Trophoblast cell (in vitro differentiated cells and primary cell): ENCODE data around the gene LMF1.

Experiments used
- DNase-seq, 2 donors: peaks; one replicate each; pipeline ENCODE4 v3.0.0-alpha.2; 2016
- H2AFZ ChIP-seq: 2 replicates; pipeline ENCODE4 v1.6.1; 2013; ENCODE audit warnings: low read length, moderate library complexity, mild to moderate bottlenecking; ENCODE audit not compliant: insufficient read depth, poor library complexity
- H2AK5ac ChIP-seq: 2 replicates; pipeline ENCODE4 v1.6.1; 2013; ENCODE audit warnings: mild to moderate bottlenecking, low read length
- H2BK120ac ChIP-seq: 2 replicates; pipeline ENCODE4 v1.6.1; 2013; ENCODE audit warnings: low read length, mild to moderate bottlenecking, moderate library complexity; ENCODE audit not compliant: insufficient read depth, poor library complexity
- H2BK12ac ChIP-seq: 2 replicates; pipeline ENCODE4 v1.6.1; 2013; ENCODE audit warnings: mild to moderate bottlenecking, low read length, moderate library complexity
- H2BK5ac ChIP-seq: 2 replicates; pipeline ENCODE4 v1.6.1; 2013; ENCODE audit warnings: low read length, low read depth, moderate library complexity, mild to moderate bottlenecking; ENCODE audit not compliant: poor library complexity
- H3K14ac ChIP-seq: 2 replicates; pipeline ENCODE4 v1.6.1; 2013; ENCODE audit warnings: mild to moderate bottlenecking, low read length
- H3K18ac ChIP-seq: 2 replicates; pipeline ENCODE4 v1.6.1; 2013; ENCODE audit warnings: mild to moderate bottlenecking, low read length
- H3K23ac ChIP-seq: 2 replicates; pipeline ENCODE4 v1.6.1; 2013; ENCODE audit warnings: low read length
- H3K27ac ChIP-seq: 2 replicates; pipeline ENCODE4 v1.5.1; 2013; ENCODE audit warnings: low read depth, mild to moderate bottlenecking, inconsistent platforms, low read length, moderate library complexity
- H3K27me3 ChIP-seq: 2 replicates; pipeline ENCODE4 v1.6.1; 2013; ENCODE audit warnings: inconsistent platforms, mild to moderate bottlenecking, low read length, moderate library complexity; ENCODE audit not compliant: insufficient read depth
- H3K36me3 ChIP-seq, 2 experiments: 1 replicate in 1 of 2; 2 replicates in 1 of 2; pipeline ENCODE4 v1.6.1; 2013; ENCODE audit warnings: low read length in 2 of 2, mild to moderate bottlenecking in 2 of 2, moderate library complexity in 1 of 2; ENCODE audit not compliant: insufficient read depth in 2 of 2, control insufficient read depth in 1 of 2
- H3K4ac ChIP-seq: 2 replicates; pipeline ENCODE4 v1.6.1; 2013; ENCODE audit warnings: low read depth, mild to moderate bottlenecking, low read length, moderate library complexity
- H3K4me1 ChIP-seq, 2 experiments: 1 replicate in 1 of 2; 2 replicates in 1 of 2; pipeline ENCODE4 v1.6.1; 2013; ENCODE audit warnings: low read length in 2 of 2, mild to moderate bottlenecking in 2 of 2, moderate library complexity in 1 of 2; ENCODE audit not compliant: insufficient read depth in 2 of 2, control insufficient read depth in 1 of 2
- H3K4me2 ChIP-seq: 2 replicates; pipeline ENCODE4 v1.6.1; 2013; ENCODE audit warnings: inconsistent platforms, mild to moderate bottlenecking, low read length, moderate library complexity
- H3K4me3 ChIP-seq: 2 replicates; pipeline ENCODE4 v1.5.1; 2013; ENCODE audit warnings: mild to moderate bottlenecking, low read depth, low read length, inconsistent platforms
- H3K79me1 ChIP-seq: one replicate; pipeline ENCODE4 v1.6.1; 2013; ENCODE audit warnings: low read length
- H3K79me2 ChIP-seq: 2 replicates; pipeline ENCODE4 v1.6.1; 2013; ENCODE audit warnings: low read length, mild to moderate bottlenecking; ENCODE audit not compliant: control insufficient read depth, insufficient read depth, poor library complexity
- H3K9ac ChIP-seq: 2 replicates; pipeline ENCODE4 v1.6.1; 2013; ENCODE audit warnings: mild to moderate bottlenecking, low read length
- H3K9me3 ChIP-seq: 2 replicates; pipeline ENCODE4 v1.6.1; 2013; ENCODE audit warnings: low read depth, mild to moderate bottlenecking, control low read depth, inconsistent platforms, low read length; ENCODE audit not compliant: insufficient read depth
- H4K12ac ChIP-seq: 2 replicates; pipeline ENCODE4 v1.6.1; 2013; ENCODE audit warnings: low read depth, mild to moderate bottlenecking, low read length, moderate library complexity
- H4K8ac ChIP-seq: 2 replicates; pipeline ENCODE4 v1.6.1; 2013; ENCODE audit warnings: low read depth, mild to moderate bottlenecking, low read length, moderate library complexity
- H4K91ac ChIP-seq: one replicate; pipeline ENCODE4 v1.6.1; 2013; ENCODE audit warnings: low read depth, mild to moderate bottlenecking, low read length, moderate library complexity
- WGBS: extraction: QIAGEN DNeasy Blood & Tissue Kit; methylation state at CpG from one replicate; pipeline ENCODE4 v1.1.7; 2013; ENCODE audit warnings: missing lambda C conversion rate; ENCODE audit not compliant: insufficient read length, insufficient coverage; ENCODE audit errors: extremely low coverage; 5-methylcytosine and 5-hydroxymethylcytosine counted together

Gene LMF1

DNA sequence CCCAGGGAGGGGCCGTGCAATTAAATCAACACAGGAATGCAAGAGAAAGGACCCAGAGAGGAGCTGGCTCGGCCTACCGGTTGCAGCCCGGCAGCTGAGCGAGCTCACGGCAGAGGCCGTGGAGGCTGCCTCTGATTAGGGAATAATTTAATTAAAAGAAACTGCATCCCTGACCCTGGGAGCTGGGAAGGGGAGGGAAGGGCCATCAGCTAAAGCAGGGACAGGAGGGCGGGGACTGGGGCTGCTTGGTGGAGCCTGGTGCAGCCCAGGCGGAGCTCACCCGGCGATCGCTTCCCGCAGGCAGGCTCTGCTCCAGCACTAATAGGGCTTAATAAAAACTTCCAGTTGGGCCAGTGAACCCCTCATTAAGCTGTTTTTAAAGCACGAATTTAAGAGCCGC, 43.4 kb downstream of the LMF1 start:
- Histone ChIP-seq H4K12ac (no peak overlapping the region), H3K79me1 (no peaks in the 10 kb centered on the region), H3K27me3 (no peaks in the 10 kb centered on the region), H3K9me3 (peaks cover 35% of the 10 kb centered on the region), H3K23ac (no peak overlapping the region), H3K27ac (no peak overlapping the region), H2AFZ (no peak overlapping the region), H3K79me2 (no peaks in the 10 kb centered on the region), H3K14ac (no peak overlapping the region), H3K4me3 (no peak overlapping the region), H2BK12ac (no peak overlapping the region), H3K4me1 (no peaks in the 10 kb centered on the region), H3K4ac (no peak overlapping the region), H4K8ac (no peak overlapping the region), H4K91ac (no peak overlapping the region), H3K4me2 (no peak overlapping the region), H2AK5ac (no peak overlapping the region), H2BK120ac (no peak overlapping the region), H3K36me3 (peaks cover 0 to 7% of the 10 kb centered on the region in 2 experiments), H2BK5ac (no peak overlapping the region), H3K9ac (no peak overlapping the region), H3K18ac (no peak overlapping the region)
- no CpG with 5 or more reads among the region's 15 CpGs for WGBS
- no peak for DNase-seq

DNA sequence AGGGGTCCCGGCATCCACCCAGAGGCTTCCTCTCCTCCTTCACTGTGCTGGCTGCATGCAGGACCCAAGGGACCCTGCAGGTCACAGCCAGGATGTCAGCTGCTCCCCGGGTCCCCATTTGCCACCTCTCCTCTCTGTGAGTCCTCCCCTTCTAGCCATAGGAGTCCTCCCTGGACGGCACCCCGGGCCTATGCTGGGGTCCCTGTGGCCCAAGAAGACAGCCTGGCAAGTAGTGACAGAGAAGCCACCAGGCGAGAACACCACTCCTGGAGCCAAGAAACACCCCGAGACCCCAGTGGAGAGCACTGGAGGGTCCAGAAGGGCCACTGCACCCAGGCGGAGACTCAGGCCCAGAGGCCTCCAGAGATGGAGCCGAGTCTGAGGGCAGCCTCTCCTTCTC, 44.1 kb downstream of the LMF1 start:
- Histone ChIP-seq H3K27me3 (no peaks in the 10 kb centered on the region), H3K4ac (no peak overlapping the region), H3K4me2 (no peak overlapping the region), H4K91ac (no peak overlapping the region), H4K8ac (no peak overlapping the region), H3K4me1 (no peaks in the 10 kb centered on the region), H3K14ac (no peak overlapping the region), H3K4me3 (no peak overlapping the region), H2AK5ac (no peak overlapping the region), H2AFZ (no peak overlapping the region), H3K9me3 (peaks cover 39% of the 10 kb centered on the region), H4K12ac (no peak overlapping the region), H3K23ac (no peak overlapping the region), H2BK120ac (no peak overlapping the region), H3K79me2 (no peaks in the 10 kb centered on the region), H3K9ac (no peak overlapping the region), H3K36me3 (peaks cover 0 to 7% of the 10 kb centered on the region in 2 experiments), H3K18ac (no peak overlapping the region), H3K27ac (no peak overlapping the region), H2BK12ac (no peak overlapping the region), H3K79me1 (no peaks in the 10 kb centered on the region), H2BK5ac (no peak overlapping the region)
- WGBS = no CpG with 5 or more reads among the region's 8 CpGs
- DNase-seq = no peak

DNA sequence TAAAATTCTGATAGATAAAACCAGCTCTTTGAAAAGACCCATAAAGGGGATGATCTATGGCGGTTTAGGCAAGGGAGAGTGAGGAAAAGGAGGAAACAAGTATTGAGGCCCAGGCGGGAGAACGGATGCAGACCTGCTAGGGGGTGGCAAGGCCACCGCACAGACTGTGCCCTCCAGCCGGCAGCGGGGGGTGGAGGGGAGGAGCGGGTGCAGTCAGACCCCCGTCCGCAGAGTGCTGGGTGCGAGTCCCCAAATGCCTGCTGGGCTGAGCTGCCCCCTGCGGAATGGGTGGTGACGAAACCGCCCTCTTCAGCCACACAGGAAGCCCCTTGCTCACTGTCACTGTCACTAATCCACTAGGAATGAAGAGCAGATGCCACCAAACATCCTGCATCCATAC, 46.0 kb downstream of the LMF1 start:
- Histone ChIP-seq H3K4me2 (no peak overlapping the region), H3K14ac (no peak overlapping the region), H3K79me1 (no peaks in the 10 kb centered on the region), H3K27me3 (no peaks in the 10 kb centered on the region), H4K91ac (no peak overlapping the region), H3K27ac (no peak overlapping the region), H3K4me3 (no peak overlapping the region), H2AFZ (no peak overlapping the region), H3K4ac (no peak overlapping the region), H4K12ac (no peak overlapping the region), H4K8ac (no peak overlapping the region), H3K9me3 (peaks cover 51% of the 10 kb centered on the region), H3K36me3 (peaks cover 0 to 7% of the 10 kb centered on the region in 2 experiments), H2BK5ac (no peak overlapping the region), H2BK120ac (no peak overlapping the region), H3K9ac (no peak overlapping the region), H2BK12ac (no peak overlapping the region), H2AK5ac (no peak overlapping the region), H3K23ac (no peak overlapping the region), H3K18ac (no peak overlapping the region), H3K79me2 (no peaks in the 10 kb centered on the region), H3K4me1 (no peaks in the 10 kb centered on the region)
- no CpG with 5 or more reads among the region's 13 CpGs for WGBS
- no peak for DNase-seq

DNA sequence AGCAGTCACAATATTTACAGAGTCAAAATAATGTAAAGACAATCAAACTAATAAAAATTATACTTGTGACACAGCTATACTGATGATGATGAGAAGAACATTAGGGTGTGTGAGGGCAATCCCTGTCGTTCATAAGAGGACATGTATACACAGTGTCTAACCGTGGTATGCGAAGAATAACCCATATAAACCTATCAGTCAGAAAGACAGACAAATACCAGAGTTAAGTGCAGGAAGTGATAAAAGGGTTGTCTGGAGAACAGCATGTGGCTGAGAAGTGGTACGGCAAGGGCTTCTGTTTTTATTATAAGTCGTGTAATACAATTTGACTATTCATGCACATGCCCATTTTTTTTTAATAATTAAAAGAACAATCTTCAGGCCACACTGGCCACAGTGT, 46.7 kb downstream of the LMF1 start:
- H3K14ac ChIP-seq = no peak overlapping the region
- no peak overlapping the region for H3K18ac ChIP-seq
- no peaks in the 10 kb centered on the region for H3K27me3 ChIP-seq
- peaks cover 56% of the 10 kb centered on the region for H3K9me3 ChIP-seq
- no peak overlapping the region for H4K12ac ChIP-seq
- no peak overlapping the region for H4K91ac ChIP-seq
- no peak overlapping the region for H2BK12ac ChIP-seq
- no peak overlapping the region for H3K4me3 ChIP-seq
- H3K79me2 ChIP-seq = no peaks in the 10 kb centered on the region
- no peak overlapping the region for H3K23ac ChIP-seq
- H4K8ac ChIP-seq = no peak overlapping the region
- DNase-seq = no peak
- no peak overlapping the region for H2BK5ac ChIP-seq
- H3K79me1 ChIP-seq = no peaks in the 10 kb centered on the region
- no peak overlapping the region for H3K9ac ChIP-seq
- no peaks in the 10 kb centered on the region for H3K4me1 ChIP-seq
- H3K4me2 ChIP-seq = no peak overlapping the region
- no peak overlapping the region for H3K4ac ChIP-seq
- H3K36me3 ChIP-seq = peaks cover 0 to 7% of the 10 kb centered on the region in 2 experiments
- H2AFZ ChIP-seq = no peak overlapping the region
- no peak overlapping the region for H3K27ac ChIP-seq
- no peak overlapping the region for H2BK120ac ChIP-seq
- no CpG with 5 or more reads among the region's 5 CpGs for WGBS
- H2AK5ac ChIP-seq = no peak overlapping the region
